H1 (cell line): ENCODE measurements around the gene ATP7B.

Source experiments
- ASH2L ChIP-seq: fragments of 200-600, 300-600 bp; sonication (generic); IDR thresholded peaks from one replicate; pipeline ENCODE4 v1.7.1; 2017; ENCODE audit warnings: low read length
- ATF3 ChIP-seq: IDR thresholded peaks from 2 replicates; pipeline ENCODE4 v1.6.1; 2011; ENCODE audit warnings: low read depth, mild to moderate bottlenecking, low read length; ENCODE audit not compliant: insufficient read depth
- BRCA1 ChIP-seq: IDR thresholded peaks from 2 replicates; pipeline ENCODE4 v1.6.1; 2012; ENCODE audit warnings: low read depth, low read length, improper control_type of control experiment
- CBX8 ChIP-seq: fragments of 300-800, 300-1000 bp; sonication (generic); IDR thresholded peaks from 2 replicates; pipeline ENCODE4 v1.7.1; 2016; ENCODE audit warnings: low read depth, low read length, borderline replicate concordance
- CTCF ChIP-seq, 3 experiments: IDR thresholded peaks; 1 replicate in 2 of 3; 2 replicates in 1 of 3; pipeline versions ENCODE4 v1.5.1 to v1.6.1; 2011; ENCODE audit warnings: low read length in 3 of 3, mild to moderate bottlenecking in 3 of 3, inconsistent platforms in 2 of 3, low read depth in 1 of 3, moderate library complexity in 1 of 3; ENCODE audit not compliant: insufficient read depth in 1 of 3; ENCODE audit errors: control extremely low read depth in 1 of 3
- FOSL1 ChIP-seq: IDR thresholded peaks from 2 replicates; pipeline ENCODE4 v1.6.1; 2011; ENCODE audit warnings: mild to moderate bottlenecking, low read depth, low read length, moderate library complexity; ENCODE audit not compliant: insufficient read depth
- KDM1A ChIP-seq: fragments of 200-600, 300-600 bp; sonication (generic); IDR thresholded peaks from 2 replicates; pipeline ENCODE4 v1.7.1; 2016; ENCODE audit warnings: mild to moderate bottlenecking, low read length, borderline replicate concordance
- NRF1 ChIP-seq: IDR thresholded peaks from 2 replicates; pipeline ENCODE4 v1.6.1; 2011; ENCODE audit warnings: mild to moderate bottlenecking, low read depth, low read length, improper control_type of control experiment
- POLR2A ChIP-seq, 2 experiments: IDR thresholded peaks; 1 replicate in 1 of 2; 2 replicates in 1 of 2; pipeline ENCODE4 v1.6.1; 2011; ENCODE audit warnings: low read depth in 2 of 2, low read length in 2 of 2, mild to moderate bottlenecking in 2 of 2; ENCODE audit errors: control extremely low read depth in 1 of 2
- RAD21 ChIP-seq, 2 experiments: IDR thresholded peaks in 1 of 2; conservative IDR thresholded peaks in 1 of 2; 2 replicates each; pipeline ENCODE4 v1.6.1; 2011; ENCODE audit warnings: low read depth in 2 of 2, low read length in 2 of 2, improper control_type of control experiment in 1 of 2, inconsistent platforms in 1 of 2, mild to moderate bottlenecking in 1 of 2, moderate library complexity in 1 of 2
- TAF1 ChIP-seq: IDR thresholded peaks from 2 replicates; pipeline ENCODE4 v1.6.1; 2011; ENCODE audit warnings: mild to moderate bottlenecking, low read depth, low read length
- TBP ChIP-seq: IDR thresholded peaks from 2 replicates; pipeline ENCODE4 v1.6.1; 2011; ENCODE audit warnings: low read depth, low read length, improper control_type of control experiment
- TCF12 ChIP-seq: IDR thresholded peaks from 2 replicates; pipeline ENCODE4 v1.6.1; 2011; ENCODE audit warnings: low read depth, mild to moderate bottlenecking, low read length
- YY1 ChIP-seq: IDR thresholded peaks from 2 replicates; pipeline ENCODE4 v1.6.1; 2011; ENCODE audit warnings: low read depth, mild to moderate bottlenecking, low read length

DNA sequence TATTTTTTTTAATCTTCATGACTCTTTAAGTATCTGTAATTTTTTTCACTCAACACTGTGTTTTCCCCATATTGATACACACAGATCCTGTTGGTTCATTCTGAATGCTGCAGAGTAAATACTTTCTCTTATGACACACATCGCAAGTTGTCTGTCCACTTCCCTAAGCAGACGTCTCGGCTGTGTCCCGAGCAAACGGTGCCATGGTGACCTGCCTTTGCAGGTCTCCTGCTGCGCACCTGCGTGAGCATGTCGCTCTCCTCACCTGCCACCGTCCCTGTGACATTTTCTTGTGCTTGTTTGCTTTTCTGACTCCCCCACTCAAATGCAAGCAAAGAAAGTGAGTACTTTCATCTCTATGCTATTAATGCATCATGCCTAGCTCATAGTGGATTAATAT is 91.7 kb downstream of the ATP7B start:
- no peak for TF ChIP-seq RAD21 (IDR thresholded peaks at IDR 0.05 in 1 of 2, conservative IDR thresholded peaks at IDR 0.05 in 1 of 2; ENCODE audit: low read depth in 2 of 2, low read length in 2 of 2)
- no peak for TF ChIP-seq FOSL1
- TF ChIP-seq KDM1A = no peak
- no peak for TF ChIP-seq TBP
- no peak for TF ChIP-seq CTCF (IDR thresholded peaks at IDR 0.05; ENCODE audit: control extremely low read depth in 1 of 3, insufficient read depth in 1 of 3, low read depth in 1 of 3, low read length in 3 of 3)
- TF ChIP-seq ASH2L = no peak
- TF ChIP-seq TAF1 = no peak
- no peak for TF ChIP-seq NRF1
- no peak for TF ChIP-seq BRCA1
- TF ChIP-seq ATF3 = no peak
- no peak for TF ChIP-seq YY1
- no peak for TF ChIP-seq POLR2A (IDR thresholded peaks at IDR 0.05; ENCODE audit: control extremely low read depth in 1 of 2, low read depth in 2 of 2, low read length in 2 of 2)
- TF ChIP-seq TCF12 = no peak
- TF ChIP-seq CBX8 = no peak
